ENCODE data around the gene CORO7. TPM values are rescaled to one million over a fixed set of nuclear protein-coding genes. Genes with fewer than 3 reads are reported as not detected.

CORO7 gene
- total RNA-seq, 4 donors from 2014 or later: 17.9 to 53.7 (median 29.7) TPM

- Histone ChIP-seq H3K4me1 (peaks cover 27 to 46% of the 10 kb centered on the region in 2 donors), H3K36me3 (peaks cover 0 to 12% of the 10 kb centered on the region in 2 donors), H3K9me3 (no peaks in the 10 kb centered on the region), H3K27me3 (no peaks in the 10 kb centered on the region), H3K4me3 (replicated peaks in 1 of 3) (no peak overlapping the region), H3K27ac (peak overlapping the region in 1 of 3 donors; percentile 98)
- intact Hi-C loops (cut with DNase I): no loop called here
- TF ChIP-seq POLR2A (IDR thresholded peaks at IDR 0.05) (no peak), CTCF (IDR thresholded peaks at IDR 0.05) (no peak)
- DNase-seq: no peak
- 79 to 92% methylated on average over 7 to 11 of the region's 20 CpGs for WGBS, 2 donors
Measured at GRCh38 chr16:4384509-4384942, 31.9 kb downstream of the CORO7 start.

- H3K4me3 ChIP-seq (replicated peaks in 1 of 3): no peak overlapping the region
- peaks cover 34 to 53% of the 10 kb centered on the region in 2 donors for H3K4me1 ChIP-seq
- H3K9me3 ChIP-seq: no peaks in the 10 kb centered on the region
- TF ChIP-seq POLR2A (IDR thresholded peaks at IDR 0.05) (no peak), CTCF (IDR thresholded peaks at IDR 0.05) (no peak)
- no peak for DNase-seq
- H3K27me3 ChIP-seq: no peaks in the 10 kb centered on the region
- H3K27ac ChIP-seq: peak overlapping the region in 1 of 3 donors; percentile 98
- 90 to 100% methylated on average over 6 to 7 of the region's 12 CpGs for WGBS, 2 donors
- peaks cover 0 to 12% of the 10 kb centered on the region in 2 donors for H3K36me3 ChIP-seq
- intact Hi-C loops (cut with DNase I): no loop called here
Measured at GRCh38 chr16:4383591-4384444, 32.6 kb downstream of the CORO7 start.

GRCh38 chr16:4382795-4383357 is 33.5 kb downstream of the CORO7 start:
- 85 to 93% methylated on average over 18 to 21 of the region's 21 CpGs for WGBS, 2 donors
- no peaks in the 10 kb centered on the region for H3K9me3 ChIP-seq
- TF ChIP-seq CTCF (IDR thresholded peaks at IDR 0.05): no peak
- TF ChIP-seq POLR2A (IDR thresholded peaks at IDR 0.05): no peak
- DNase-seq: no peak
- no peaks in the 10 kb centered on the region for H3K27me3 ChIP-seq
- H3K36me3 ChIP-seq: peaks cover 0 to 12% of the 10 kb centered on the region in 2 donors
- H3K4me3 ChIP-seq (replicated peaks in 1 of 3): no peak overlapping the region
- intact Hi-C loops (cut with DNase I): no loop called here
- H3K4me1 ChIP-seq: peaks cover 41 to 62% of the 10 kb centered on the region in 2 donors
- peak overlapping the region in 2 of 3 donors; percentile 88 to 98 for H3K27ac ChIP-seq

DNA sequence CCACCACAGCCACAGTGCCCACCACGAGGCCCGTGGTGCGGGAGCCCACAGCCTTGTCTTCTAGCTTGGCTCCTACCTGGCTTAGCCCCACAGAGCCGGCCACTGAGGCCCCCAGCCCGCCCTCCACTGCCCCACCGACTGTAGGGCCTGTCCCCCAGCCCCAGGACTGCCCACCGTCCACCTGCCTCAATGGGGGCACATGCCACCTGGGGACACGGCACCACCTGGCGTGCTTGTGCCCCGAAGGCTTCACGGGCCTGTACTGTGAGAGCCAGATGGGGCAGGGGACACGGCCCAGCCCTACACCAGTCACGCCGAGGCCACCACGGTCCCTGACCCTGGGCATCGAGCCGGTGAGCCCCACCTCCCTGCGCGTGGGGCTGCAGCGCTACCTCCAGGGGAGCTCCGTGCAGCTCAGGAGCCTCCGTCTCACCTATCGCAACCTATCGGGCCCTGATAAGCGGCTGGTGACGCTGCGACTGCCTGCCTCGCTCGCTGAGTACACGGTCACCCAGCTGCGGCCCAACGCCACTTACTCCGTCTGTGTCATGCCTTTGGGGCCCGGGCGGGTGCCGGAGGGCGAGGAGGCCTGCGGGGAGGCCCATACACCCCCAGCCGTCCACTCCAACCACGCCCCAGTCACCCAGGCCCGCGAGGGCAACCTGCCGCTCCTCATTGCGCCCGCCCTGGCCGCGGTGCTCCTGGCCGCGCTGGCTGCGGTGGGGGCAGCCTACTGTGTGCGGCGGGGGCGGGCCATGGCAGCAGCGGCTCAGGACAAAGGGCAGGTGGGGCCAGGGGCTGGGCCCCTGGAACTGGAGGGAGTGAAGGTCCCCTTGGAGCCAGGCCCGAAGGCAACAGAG is 34.2 kb downstream of the CORO7 start:
- TF ChIP-seq POLR2A (IDR thresholded peaks at IDR 0.05) (no peak), CTCF (IDR thresholded peaks at IDR 0.05) (no peak)
- Histone ChIP-seq H3K4me1 (peaks cover 48 to 66% of the 10 kb centered on the region in 2 donors), H3K9me3 (no peaks in the 10 kb centered on the region), H3K4me3 (replicated peaks in 1 of 3) (no peak overlapping the region), H3K27ac (peak overlapping the region; percentile 88 to 98 (median 92)), H3K36me3 (peaks cover 0 to 12% of the 10 kb centered on the region in 2 donors), H3K27me3 (no peaks in the 10 kb centered on the region)
- intact Hi-C loops (cut with DNase I): no loop called here
- no peak for DNase-seq
- WGBS, 2 donors: 94 to 95% methylated on average over 28 to 35 of the region's 55 CpGs
